DND-41 (cell line): ENCODE data around the gene MSH3.

ENCODE experiments used
- EZH2 ChIP-seq: IDR thresholded peaks from 3 replicates; pipeline ENCODE4 v1.6.1; 2012; ENCODE audit warnings: borderline replicate concordance, low read depth, mild to moderate bottlenecking, moderate library complexity, low read length, inconsistent platforms; ENCODE audit not compliant: severe bottlenecking
- TF ChIP-seq, protein P1 (sequence below): IDR thresholded peaks from 2 replicates; pipeline ENCODE4 v1.5.1; 2012; ENCODE audit warnings: borderline replicate concordance, low read length, moderate library complexity, mild to moderate bottlenecking; ENCODE audit not compliant: poor library complexity, severe bottlenecking; ENCODE audit errors: extremely low read depth

DNA sequence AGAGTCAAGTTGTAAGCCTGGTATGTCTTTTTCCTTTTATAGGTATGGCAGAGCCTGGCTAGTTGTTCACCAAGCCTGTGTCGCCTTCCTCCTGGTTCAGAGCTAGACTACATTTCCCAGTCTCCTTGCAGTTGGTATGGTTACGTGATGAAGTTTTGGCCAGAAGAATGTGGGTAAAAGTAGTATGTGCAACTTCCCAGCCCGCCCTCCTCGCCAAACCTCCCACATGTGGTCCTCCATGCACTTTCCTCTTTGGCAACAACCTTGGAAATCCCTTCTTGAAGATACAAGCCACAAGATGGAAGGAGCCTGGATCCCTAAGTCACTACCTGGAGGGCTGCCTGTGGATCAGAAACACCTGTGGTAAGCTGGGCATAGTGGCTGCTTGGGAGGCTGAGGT lies 36.0 kb upstream of the MSH3 start:
- TF ChIP-seq, protein P1, sequence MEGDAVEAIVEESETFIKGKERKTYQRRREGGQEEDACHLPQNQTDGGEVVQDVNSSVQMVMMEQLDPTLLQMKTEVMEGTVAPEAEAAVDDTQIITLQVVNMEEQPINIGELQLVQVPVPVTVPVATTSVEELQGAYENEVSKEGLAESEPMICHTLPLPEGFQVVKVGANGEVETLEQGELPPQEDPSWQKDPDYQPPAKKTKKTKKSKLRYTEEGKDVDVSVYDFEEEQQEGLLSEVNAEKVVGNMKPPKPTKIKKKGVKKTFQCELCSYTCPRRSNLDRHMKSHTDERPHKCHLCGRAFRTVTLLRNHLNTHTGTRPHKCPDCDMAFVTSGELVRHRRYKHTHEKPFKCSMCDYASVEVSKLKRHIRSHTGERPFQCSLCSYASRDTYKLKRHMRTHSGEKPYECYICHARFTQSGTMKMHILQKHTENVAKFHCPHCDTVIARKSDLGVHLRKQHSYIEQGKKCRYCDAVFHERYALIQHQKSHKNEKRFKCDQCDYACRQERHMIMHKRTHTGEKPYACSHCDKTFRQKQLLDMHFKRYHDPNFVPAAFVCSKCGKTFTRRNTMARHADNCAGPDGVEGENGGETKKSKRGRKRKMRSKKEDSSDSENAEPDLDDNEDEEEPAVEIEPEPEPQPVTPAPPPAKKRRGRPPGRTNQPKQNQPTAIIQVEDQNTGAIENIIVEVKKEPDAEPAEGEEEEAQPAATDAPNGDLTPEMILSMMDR, result no peak
- no peak for TF ChIP-seq EZH2
